ENCODE measurements around the gene MIPOL1. TPM values are rescaled to one million over a fixed set of nuclear protein-coding genes. Genes with fewer than 3 reads are reported as not detected.
A peak's percentile ranks its signal among the peaks of the same experiment; 100 is the strongest.

Gene MIPOL1
- total and polyA plus RNA-seq, 2 experiments from 2014 or later: 16.6 to 24.8 TPM

GRCh38 chr14:37171678-37172023, 26.1 kb upstream of the MIPOL1 start:
- peaks cover 43% of the 10 kb centered on the region for H3K4me1 Mint-ChIP-seq

More at GRCh38 chr14:37171678-37172023, 26.1 kb upstream of the MIPOL1 start:
- Histone ChIP-seq H2AFZ (peak overlapping the region; percentile 5), H3K4me2 (peak overlapping the region; percentile 90), H3K4me1 (ENCODE audit: insufficient read depth) (peaks cover 34% of the 10 kb centered on the region), H4K20me1 (replicated peaks; ENCODE audit: insufficient read depth) (no peaks in the 10 kb centered on the region), H3K27me3 (ENCODE audit: insufficient read depth) (no peaks in the 10 kb centered on the region), H3K36me3 (ENCODE audit: insufficient read depth) (no peaks in the 10 kb centered on the region), H3K79me2 (replicated peaks; ENCODE audit: insufficient read depth) (no peaks in the 10 kb centered on the region; the same call in 1 of the 2 replicates), H3K27ac (ENCODE audit: low read depth) (peak overlapping the region; percentile 91), H3K9me2 (ENCODE audit: insufficient read depth) (no peaks in the 10 kb centered on the region), H3F3A (replicated peaks; ENCODE audit: low read depth) (peaks cover 4% of the 10 kb centered on the region; the same call in 1 of the 2 replicates), H3K4me3 (peak overlapping the region; percentile 71)
- Mint-ChIP-seq H3K27me3 (ENCODE audit: insufficient read depth, low read depth, poor library complexity) (peaks cover 8% of the 10 kb centered on the region), H3K9me3 (no peaks in the 10 kb centered on the region; the same call in 2 of the 3 replicates), H3K36me3 (ENCODE audit: low read depth) (peaks cover 4% of the 10 kb centered on the region; the same call in 2 of the 3 replicates), H3K4me3 (peak overlapping the region; percentile 96), H3K27ac (peak overlapping the region; percentile 99)
- TF ChIP-seq ETS1 (IDR thresholded peaks at IDR 0.05): no peak
- TF ChIP-seq ZNF331 (CRISPR knock-in tag; IDR thresholded peaks at IDR 0.05; ENCODE audit: low read depth): no peak
- no peak for TF ChIP-seq POLR2AphosphoS5 (IDR thresholded peaks at IDR 0.05; ENCODE audit: low read depth)
- no peak for TF ChIP-seq CREB1 (CRISPR knock-in tag; IDR thresholded peaks at IDR 0.05; ENCODE audit: low read depth)
- TF ChIP-seq NANOG (IDR thresholded peaks at IDR 0.05; ENCODE audit: borderline replicate concordance): no peak
- no peak for TF ChIP-seq REST (IDR thresholded peaks at IDR 0.05; ENCODE audit: unreplicated experiment)
- TF ChIP-seq ZNF114 (CRISPR knock-in tag; IDR thresholded peaks at IDR 0.05): no peak
- TF ChIP-seq JUNB (IDR thresholded peaks at IDR 0.05; ENCODE audit: unreplicated experiment): no peak
- no peak for TF ChIP-seq STAT1 (IDR thresholded peaks at IDR 0.05; ENCODE audit: unreplicated experiment)
- TF ChIP-seq CTCF (conservative IDR thresholded peaks at IDR 0.05; ENCODE audit: low read depth in 2 of 2): no peak
- no peak for TF ChIP-seq EZH2phosphoT487 (IDR thresholded peaks at IDR 0.05; ENCODE audit: unreplicated experiment)
- no peak for TF ChIP-seq EZH2 (IDR thresholded peaks at IDR 0.05; ENCODE audit: low read depth, unreplicated experiment)
- TF ChIP-seq ZNF462 (CRISPR knock-in tag; IDR thresholded peaks at IDR 0.05): no peak
- DNase-seq (ENCODE audit: low spot score): no peak
- ATAC-seq: no peak

Measured in GM23338 (cell line).